ENCODE results near the gene LAMTOR4. TPM values are rescaled to one million over a fixed set of nuclear protein-coding genes. Genes with fewer than 3 reads are reported as not detected.

LAMTOR4 gene
- 163 to 183 TPM (median 169 TPM) in 5 replicates for total RNA-seq (2022; extraction: Qiagen RNA extraction; ENCODE audit: low read depth)

GRCh38 chr7:100148559-100149328, at the start of gene LAMTOR4:
Gene LAMTOR4 (plus strand): TSS chr7:100148918. CDS start chr7:100148973, 55 bp downstream.

GRCh38 chr7:100101016-100101862, 47.5 kb upstream of the LAMTOR4 start, which contains the start of the genes AP4M1 and MCM7:
Gene AP4M1 (plus strand): TSS chr7:100101643. CDS start chr7:100101715, 72 bp downstream.
Gene MCM7 (minus strand): TSS chr7:100101397. CDS start chr7:100101294, 103 bp downstream.

GRCh38 chr7:100119072-100119969, 29.4 kb upstream of the LAMTOR4 start, which contains the start of the genes CNPY4 and TAF6:
Gene CNPY4 (plus strand): TSS chr7:100119634. CDS start chr7:100119745, 111 bp downstream.
Gene TAF6 (minus strand): TSS chr7:100119358. CDS start chr7:100114209, 5,149 bp downstream.

GRCh38 chr7:100126931-100127865, 21.5 kb upstream of the LAMTOR4 start, which contains the start of gene MBLAC1:
Gene MBLAC1 (plus strand): TSS chr7:100126967. CDS start chr7:100127396, 429 bp downstream.

GRCh38 chr7:100158229-100159098, 9.7 kb downstream of the LAMTOR4 start, which contains the start of gene TRAPPC14:
Gene TRAPPC14 (minus strand): TSS chr7:100158723. CDS start chr7:100158499, 224 bp downstream.

GRCh38 chr7:100177045-100178001, 28.6 kb downstream of the LAMTOR4 start, which contains the start of the genes GPC2 and STAG3:
Gene GPC2 (minus strand): TSS chr7:100177381. CDS start chr7:100177199, 182 bp downstream.
Gene STAG3 (plus strand): TSS chr7:100177918. CDS start chr7:100180557, 2,639 bp downstream.

Other genes with a start within 250 kb of the LAMTOR4 start
- gene TRIM4, start 229.4 kb upstream of the LAMTOR4 start, total RNA-seq (2022; extraction: Qiagen RNA extraction; ENCODE audit: low read depth): 25.4 to 29.5 TPM (median 27.3 TPM) in 5 replicates
- 0.09 to 0.18 TPM (median 0.13 TPM) in 4 of 5 replicates, not detected in the other for gene GJC3, start 219.3 kb upstream of the LAMTOR4 start, total RNA-seq (2022; extraction: Qiagen RNA extraction; ENCODE audit: low read depth)
- 0.23 TPM in 1 of 5 replicates, not detected in the others for gene AZGP1, start 172.9 kb upstream of the LAMTOR4 start, total RNA-seq (2022; extraction: Qiagen RNA extraction; ENCODE audit: low read depth)
- 8.0 to 12.2 TPM (median 10.6 TPM) in 5 replicates for gene ZKSCAN1, start 133.3 kb upstream of the LAMTOR4 start, total RNA-seq (2022; extraction: Qiagen RNA extraction; ENCODE audit: low read depth)
- 9.5 to 11.9 TPM (median 9.9 TPM) in 5 replicates for gene ZSCAN21, start 99.1 kb upstream of the LAMTOR4 start, total RNA-seq (2022; extraction: Qiagen RNA extraction; ENCODE audit: low read depth)
- 19.1 to 27.5 TPM (median 22.3 TPM) in 5 replicates for gene ZNF3, start 67.2 kb upstream of the LAMTOR4 start, total RNA-seq (2022; extraction: Qiagen RNA extraction; ENCODE audit: low read depth)
- gene COPS6, start 59.9 kb upstream of the LAMTOR4 start, total RNA-seq (2022; extraction: Qiagen RNA extraction; ENCODE audit: low read depth): 169 to 186 TPM (median 179 TPM) in 5 replicates
- 236 to 264 TPM (median 254 TPM) in 5 replicates for gene MCM7, start 47.5 kb upstream of the LAMTOR4 start, total RNA-seq (2022; extraction: Qiagen RNA extraction; ENCODE audit: low read depth)
- 13.8 to 17.6 TPM (median 15.3 TPM) in 5 replicates for gene AP4M1, start 47.3 kb upstream of the LAMTOR4 start, total RNA-seq (2022; extraction: Qiagen RNA extraction; ENCODE audit: low read depth)
- 54.0 to 75.4 TPM (median 65.5 TPM) in 5 replicates for gene TAF6, start 29.6 kb upstream of the LAMTOR4 start, total RNA-seq (2022; extraction: Qiagen RNA extraction; ENCODE audit: low read depth)
- gene CNPY4, start 29.3 kb upstream of the LAMTOR4 start, total RNA-seq (2022; extraction: Qiagen RNA extraction; ENCODE audit: low read depth): 8.6 to 13.2 TPM (median 11.4 TPM) in 5 replicates
- gene MBLAC1, start 22.0 kb upstream of the LAMTOR4 start, total RNA-seq (2022; extraction: Qiagen RNA extraction; ENCODE audit: low read depth): 2.3 to 3.1 TPM (median 2.7 TPM) in 5 replicates
- 9.6 to 15.3 TPM (median 14.0 TPM) in 5 replicates for gene TRAPPC14, start 9.8 kb downstream of the LAMTOR4 start, total RNA-seq (2022; extraction: Qiagen RNA extraction; ENCODE audit: low read depth)
- gene GAL3ST4, start 19.7 kb downstream of the LAMTOR4 start, total RNA-seq (2022; extraction: Qiagen RNA extraction; ENCODE audit: low read depth): 0.10 to 0.26 TPM (median 0.18 TPM) in 4 of 5 replicates, not detected in the other
- 0.70 to 1.4 TPM (median 1.2 TPM) in 5 replicates for gene GPC2, start 28.5 kb downstream of the LAMTOR4 start, total RNA-seq (2022; extraction: Qiagen RNA extraction; ENCODE audit: low read depth)
- 0.08 to 0.27 TPM (median 0.14 TPM) in 4 of 5 replicates, not detected in the other for gene STAG3, start 29.0 kb downstream of the LAMTOR4 start, total RNA-seq (2022; extraction: Qiagen RNA extraction; ENCODE audit: low read depth)
- not detected in 5 replicates for gene PVRIG, start 71.0 kb downstream of the LAMTOR4 start, total RNA-seq (2022; extraction: Qiagen RNA extraction; ENCODE audit: low read depth)
- gene SPDYE3, start 158.8 kb downstream of the LAMTOR4 start, total RNA-seq (2022; extraction: Qiagen RNA extraction; ENCODE audit: low read depth): not detected in 5 replicates
- 20.2 to 38.1 TPM (median 31.9 TPM) in 5 replicates for gene PILRB, start 209.2 kb downstream of the LAMTOR4 start, total RNA-seq (2022; extraction: Qiagen RNA extraction; ENCODE audit: low read depth)
- 3.4 to 5.8 TPM (median 5.2 TPM) in 5 replicates for gene PILRA, start 224.6 kb downstream of the LAMTOR4 start, total RNA-seq (2022; extraction: Qiagen RNA extraction; ENCODE audit: low read depth)